Thoracic aorta (tissue), 2 donors: ENCODE data around the gene TENM4. TPM values are rescaled to one million over a fixed set of nuclear protein-coding genes. Genes with fewer than 3 reads are reported as not detected.

Source experiments
- ATAC-seq: fragments of 150-250 bp; one replicate; pipeline ENCODE4 v1.8.0; 2017; ENCODE audit warnings: low read depth; ENCODE audit not compliant: insufficient number of reproducible peaks, low FRiP score
- DNase-seq: peaks from one replicate; pipeline ENCODE4 v3.0.0-alpha.2; 2020; ENCODE audit warnings: low spot score
- H3K27ac ChIP-seq, 2 donors: fragments of 200-600 bp; sonication (generic); 1 replicate in 1 of 2; 2 replicates in 1 of 2; pipeline ENCODE4 v1.5.1; 2016; ENCODE audit warnings: mild to moderate bottlenecking in 2 of 2, moderate library complexity in 2 of 2
- H3K27me3 ChIP-seq: fragments of 200-600 bp; sonication (generic); replicated peaks from 2 replicates; pipeline ENCODE4 v1.6.0; 2016; ENCODE audit warnings: mild to moderate bottlenecking; ENCODE audit not compliant: insufficient read depth
- H3K36me3 ChIP-seq: fragments of 200-600 bp; sonication (generic); one replicate; pipeline ENCODE4 v1.5.1; 2016
- H3K4me1 ChIP-seq, 2 donors: fragments of 200-600 bp; sonication (generic); 1 replicate in 1 of 2; 2 replicates in 1 of 2; pipeline versions ENCODE4 v1.5.1 to v1.6.0; 2016; ENCODE audit warnings: low read depth in 2 of 2, mild to moderate bottlenecking in 1 of 2; ENCODE audit not compliant: control insufficient read depth in 1 of 2
- H3K4me3 ChIP-seq: fragments of 200-600 bp; sonication (generic); 2 replicates; pipeline ENCODE4 v1.5.1; 2016; ENCODE audit warnings: mild to moderate bottlenecking
- H3K9me3 ChIP-seq: fragments of 200-600 bp; sonication (generic); 2 replicates; pipeline ENCODE4 v1.5.1; 2016
- CTCF ChIP-seq: fragments of 200-600 bp; sonication (generic); IDR thresholded peaks from one replicate; pipeline ENCODE4 v1.5.1; 2019; ENCODE audit warnings: antibody characterized with exemption
- total RNA-seq, 2 donors: library from RNA; depleted of rRNA; stranded (reverse); fragments of >200 nt; gene quantifications; one replicate each; pipeline versions ENCODE4 v1.1.0 to v1.2.3, GENCODE V29; 2016

The TENM4 gene
- total RNA-seq, 2 donors from 2014 or later: 6.1 to 13.3 TPM

- Histone ChIP-seq H3K27ac (no peak overlapping the region), H3K4me1 (peaks cover 2 to 11% of the 10 kb centered on the region in 2 donors), H3K27me3 (no peaks in the 10 kb centered on the region), H3K4me3 (no peak overlapping the region), H3K9me3 (no peaks in the 10 kb centered on the region), H3K36me3 (no peaks in the 10 kb centered on the region)
- no peak for ATAC-seq
- DNase-seq: no peak
- TF ChIP-seq CTCF: no peak
Measured at GRCh38 chr11:79273781-79274180, 167.0 kb downstream of the TENM4 start.

DNA sequence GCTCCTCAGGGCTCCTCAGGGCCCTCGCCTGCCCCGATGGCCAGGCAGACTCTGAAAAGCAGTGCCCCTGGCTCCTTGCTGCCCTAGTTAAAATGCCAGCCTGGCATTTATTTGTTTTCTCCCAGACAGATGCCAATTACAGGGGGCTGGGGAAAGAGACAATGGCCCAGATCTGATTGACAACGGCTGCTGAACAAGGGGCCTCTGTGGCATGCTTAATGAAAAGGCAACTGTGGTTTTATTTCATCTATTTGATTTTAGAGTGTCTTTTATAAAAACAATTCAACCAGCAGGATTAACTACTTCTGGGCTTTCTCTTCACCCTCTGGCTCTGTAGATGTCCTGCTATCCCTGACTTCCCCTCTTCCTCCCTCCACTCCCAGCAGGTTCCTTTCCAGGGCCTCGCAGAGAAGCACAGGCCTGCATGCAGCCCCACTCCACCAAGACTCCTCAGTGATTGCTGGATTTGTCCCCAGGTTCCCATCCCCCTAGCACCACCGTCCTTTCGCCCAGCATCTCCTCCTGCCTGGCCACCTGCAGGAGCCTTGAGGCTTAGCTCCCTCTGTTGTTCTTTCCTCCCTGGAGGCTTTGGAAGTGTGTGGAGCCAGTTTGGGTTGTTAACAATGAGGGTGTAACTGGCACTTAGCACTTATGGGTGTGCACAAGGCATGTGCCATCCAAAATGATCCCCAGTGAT is 171.1 kb downstream of the TENM4 start:
- no peaks in the 10 kb centered on the region for H3K9me3 ChIP-seq
- no peak for ATAC-seq
- no peaks in the 10 kb centered on the region for H3K4me1 ChIP-seq
- no peak for DNase-seq
- H3K36me3 ChIP-seq: no peaks in the 10 kb centered on the region
- no peak overlapping the region for H3K27ac ChIP-seq
- no peak for TF ChIP-seq CTCF
- no peaks in the 10 kb centered on the region for H3K27me3 ChIP-seq
- no peak overlapping the region for H3K4me3 ChIP-seq

GRCh38 chr11:79266396-79266795 is 174.4 kb downstream of the TENM4 start:
- DNase-seq: no peak
- H3K9me3 ChIP-seq: no peaks in the 10 kb centered on the region
- no peak for TF ChIP-seq CTCF

GRCh38 chr11:79265756-79266322 is 175.0 kb downstream of the TENM4 start:
- H3K36me3 ChIP-seq: no peaks in the 10 kb centered on the region
- no peak for DNase-seq
- no peak overlapping the region for H3K4me3 ChIP-seq
- H3K4me1 ChIP-seq: no peaks in the 10 kb centered on the region
- no peak overlapping the region for H3K27ac ChIP-seq
- no peak for ATAC-seq
- H3K9me3 ChIP-seq: no peaks in the 10 kb centered on the region
- TF ChIP-seq CTCF: no peak
- H3K27me3 ChIP-seq: no peaks in the 10 kb centered on the region

More at GRCh38 chr11:79266396-79266795, 174.4 kb downstream of the TENM4 start:
- ATAC-seq: no peak
- H3K4me3 ChIP-seq: no peak overlapping the region
- no peaks in the 10 kb centered on the region for H3K36me3 ChIP-seq
- H3K4me1 ChIP-seq: no peaks in the 10 kb centered on the region
- no peaks in the 10 kb centered on the region for H3K27me3 ChIP-seq
- no peak overlapping the region for H3K27ac ChIP-seq

DNA sequence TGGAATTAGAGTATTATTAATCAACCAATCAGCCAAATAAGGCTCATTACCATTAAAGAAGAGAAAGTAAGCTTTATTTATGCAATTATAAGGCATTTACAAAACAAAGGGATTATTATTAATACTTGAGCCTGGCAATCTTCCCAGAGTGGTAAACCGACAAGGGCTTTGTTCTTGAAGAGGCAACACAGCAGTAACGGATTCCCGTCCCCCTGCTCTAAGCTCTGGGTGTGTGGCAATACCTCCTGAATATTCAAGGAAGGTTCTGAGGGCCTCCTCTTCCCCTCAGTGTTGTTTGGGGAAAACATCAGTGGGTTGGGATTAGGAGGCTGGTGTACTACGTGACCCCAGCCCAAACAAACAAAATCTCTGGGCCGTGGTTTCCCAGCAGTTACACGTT is 176.5 kb downstream of the TENM4 start:
- no peak overlapping the region for H3K4me3 ChIP-seq
- no peak overlapping the region for H3K27ac ChIP-seq
- H3K36me3 ChIP-seq: no peaks in the 10 kb centered on the region
- TF ChIP-seq CTCF: no peak
- H3K27me3 ChIP-seq: no peaks in the 10 kb centered on the region
- no peaks in the 10 kb centered on the region for H3K4me1 ChIP-seq
- DNase-seq: no peak
- H3K9me3 ChIP-seq: no peaks in the 10 kb centered on the region
- ATAC-seq: no peak
